Measurements from ENCODE around the gene CFAP54.

DNA sequence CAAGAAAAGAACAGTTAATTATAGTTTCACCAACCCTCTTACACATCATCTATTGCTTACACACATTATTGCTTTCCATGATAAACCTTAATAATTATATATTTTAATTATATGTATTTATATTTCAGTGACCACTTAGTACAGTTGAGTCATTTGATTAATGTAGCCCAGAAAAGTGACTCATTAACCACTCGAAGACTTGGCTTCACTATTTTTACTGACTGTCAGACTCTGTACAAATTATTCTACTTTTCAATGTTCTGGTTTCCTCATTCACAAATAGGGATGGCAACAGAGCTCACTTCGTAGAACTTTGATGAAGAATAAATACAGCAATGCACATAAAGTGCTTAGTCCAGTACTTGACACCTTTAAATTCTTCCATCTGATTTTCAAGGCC lies 98.3 kb downstream of the CFAP54 start:
- TF ChIP-seq, protein P1, sequence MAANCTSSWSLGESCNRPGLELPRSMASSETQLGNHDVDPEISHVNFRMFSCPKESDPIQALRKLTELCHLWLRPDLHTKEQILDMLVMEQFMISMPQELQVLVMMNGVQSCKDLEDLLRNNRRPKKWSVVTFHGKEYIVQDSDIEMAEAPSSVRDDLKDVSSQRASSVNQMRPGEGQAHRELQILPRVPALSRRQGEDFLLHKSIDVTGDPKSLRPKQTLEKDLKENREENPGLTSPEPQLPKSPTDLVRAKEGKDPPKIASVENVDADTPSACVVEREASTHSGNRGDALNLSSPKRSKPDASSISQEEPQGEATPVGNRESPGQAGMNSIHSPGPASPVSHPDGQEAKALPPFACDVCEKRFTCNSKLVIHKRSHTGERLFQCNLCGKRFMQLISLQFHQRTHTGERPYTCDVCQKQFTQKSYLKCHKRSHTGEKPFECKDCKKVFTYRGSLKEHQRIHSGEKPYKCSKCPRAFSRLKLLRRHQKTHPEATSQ (tag by site-specific recombination; IDR thresholded peaks at IDR 0.05) = no peak
- TF ChIP-seq CTCF (tag by site-specific recombination; IDR thresholded peaks at IDR 0.05) = no peak
- TF ChIP-seq ZNF624 (tag by site-specific recombination; IDR thresholded peaks at IDR 0.05) = no peak
- TF ChIP-seq SETDB1 (IDR thresholded peaks at IDR 0.05; ENCODE audit: insufficient read length, low read length) = no peak
- no peak for TF ChIP-seq ZNF274 (IDR thresholded peaks at IDR 0.05; ENCODE audit: low read length)
- no peak for TF ChIP-seq ZNF274 (tag by site-specific recombination; IDR thresholded peaks at IDR 0.05; ENCODE audit: borderline replicate concordance)
- no peak for TF ChIP-seq ZNF560 (tag by site-specific recombination; IDR thresholded peaks at IDR 0.05; ENCODE audit: borderline replicate concordance)
- TF ChIP-seq KLF10 (tag by site-specific recombination; IDR thresholded peaks at IDR 0.05) = no peak
- no peak for TF ChIP-seq OSR2 (tag by site-specific recombination; IDR thresholded peaks at IDR 0.05)
- no peak for TF ChIP-seq GLI4 (tag by site-specific recombination; IDR thresholded peaks at IDR 0.05)
- TF ChIP-seq ZNF10 (tag by site-specific recombination; IDR thresholded peaks at IDR 0.05) = no peak
